D721Med (cell line): ENCODE results near the gene CBLB.

Experiments
- DNase-seq: peaks from one replicate; pipeline ENCODE4 v3.0.0; 2011; ENCODE audit warnings: low spot score; ENCODE audit not compliant: insufficient read length
- FAIRE-seq: peaks from 2 replicates; lab custom pipeline; 2011; peaks lifted over from hg19 to GRCh38; lab: Jason Lieb, UNC
- TF ChIP-seq, protein P1 (sequence below): IDR thresholded peaks from 2 replicates; pipeline ENCODE4 v1.5.1; 2012; ENCODE audit warnings: mild to moderate bottlenecking, control low read depth; ENCODE audit not compliant: insufficient read depth; ENCODE audit errors: missing control alignments

The CBLB gene

GRCh38 chr3:105888621-105889579 lies 20.1 kb upstream of the CBLB start:
- DNase-seq (no peak), FAIRE-seq (no peak)
- TF ChIP-seq, protein P1, sequence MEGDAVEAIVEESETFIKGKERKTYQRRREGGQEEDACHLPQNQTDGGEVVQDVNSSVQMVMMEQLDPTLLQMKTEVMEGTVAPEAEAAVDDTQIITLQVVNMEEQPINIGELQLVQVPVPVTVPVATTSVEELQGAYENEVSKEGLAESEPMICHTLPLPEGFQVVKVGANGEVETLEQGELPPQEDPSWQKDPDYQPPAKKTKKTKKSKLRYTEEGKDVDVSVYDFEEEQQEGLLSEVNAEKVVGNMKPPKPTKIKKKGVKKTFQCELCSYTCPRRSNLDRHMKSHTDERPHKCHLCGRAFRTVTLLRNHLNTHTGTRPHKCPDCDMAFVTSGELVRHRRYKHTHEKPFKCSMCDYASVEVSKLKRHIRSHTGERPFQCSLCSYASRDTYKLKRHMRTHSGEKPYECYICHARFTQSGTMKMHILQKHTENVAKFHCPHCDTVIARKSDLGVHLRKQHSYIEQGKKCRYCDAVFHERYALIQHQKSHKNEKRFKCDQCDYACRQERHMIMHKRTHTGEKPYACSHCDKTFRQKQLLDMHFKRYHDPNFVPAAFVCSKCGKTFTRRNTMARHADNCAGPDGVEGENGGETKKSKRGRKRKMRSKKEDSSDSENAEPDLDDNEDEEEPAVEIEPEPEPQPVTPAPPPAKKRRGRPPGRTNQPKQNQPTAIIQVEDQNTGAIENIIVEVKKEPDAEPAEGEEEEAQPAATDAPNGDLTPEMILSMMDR, result no peak

GRCh38 chr3:105885256-105885655 lies 16.4 kb upstream of the CBLB start:
- DNase-seq (no peak), FAIRE-seq (no peak)
- TF ChIP-seq, protein P1, result no peak

DNA sequence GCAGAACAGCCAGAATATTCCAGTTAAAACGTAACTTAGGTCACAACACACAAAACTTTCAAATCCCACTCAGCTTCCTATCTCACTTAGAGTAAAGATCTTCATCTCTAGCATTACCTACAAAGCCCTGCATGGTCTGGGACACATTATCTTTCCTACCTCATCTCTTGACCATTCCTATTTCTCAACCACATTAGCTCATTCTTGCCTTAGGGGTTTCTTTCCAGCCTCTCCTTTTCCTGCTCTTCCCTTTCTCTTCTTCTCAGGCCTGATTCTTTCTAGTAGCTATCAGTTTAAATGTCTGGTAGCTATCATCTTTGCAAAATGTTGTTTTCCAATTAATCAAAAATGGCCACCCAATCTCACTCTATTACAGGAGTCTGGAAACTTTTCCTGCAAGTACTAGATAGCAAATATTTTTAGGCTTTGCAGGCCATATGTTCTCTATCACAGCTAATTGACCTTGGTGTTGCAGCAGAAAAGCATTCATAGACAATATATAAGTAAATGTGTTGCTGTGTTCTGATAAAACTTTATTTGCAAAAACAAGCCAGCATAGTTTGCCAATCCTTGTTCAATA lies 15.1 kb upstream of the CBLB start:
- no peak for FAIRE-seq
- TF ChIP-seq, protein P1, result no peak
- DNase-seq, result no peak

DNA sequence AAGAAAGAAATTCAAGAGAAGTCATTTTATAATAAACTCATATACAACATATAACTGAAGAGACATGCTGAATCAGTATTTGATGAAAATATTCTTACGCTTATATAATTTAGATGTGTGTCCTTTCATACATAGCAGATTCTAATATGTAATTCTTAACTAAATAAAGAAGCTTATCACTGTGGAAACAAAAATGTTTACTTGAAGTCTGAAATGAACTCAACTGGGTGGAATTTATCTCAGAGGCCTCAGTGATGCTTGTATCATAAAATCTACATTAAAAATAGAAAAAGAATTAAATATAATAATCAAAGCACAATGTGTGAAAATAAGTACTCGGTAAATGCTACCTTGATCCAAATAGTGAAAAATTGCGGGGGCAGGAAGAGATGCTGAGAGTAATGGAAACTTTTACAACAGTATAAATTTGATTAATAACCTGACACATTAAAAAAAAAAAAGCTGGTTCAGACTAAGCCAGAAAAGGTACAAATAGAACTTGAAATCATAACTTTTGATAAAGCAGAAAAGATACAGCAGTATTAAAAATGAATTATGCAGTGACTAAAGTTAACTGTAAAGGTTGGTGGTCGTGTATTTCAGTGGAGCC lies 12.0 kb upstream of the CBLB start:
- no peak for FAIRE-seq
- DNase-seq, result no peak
- TF ChIP-seq, protein P1, result no peak

- FAIRE-seq (no peak), DNase-seq (no peak)
- TF ChIP-seq, protein P1, result no peak
Observed at GRCh38 chr3:105878061-105878460, 9.2 kb upstream of the CBLB start.

DNA sequence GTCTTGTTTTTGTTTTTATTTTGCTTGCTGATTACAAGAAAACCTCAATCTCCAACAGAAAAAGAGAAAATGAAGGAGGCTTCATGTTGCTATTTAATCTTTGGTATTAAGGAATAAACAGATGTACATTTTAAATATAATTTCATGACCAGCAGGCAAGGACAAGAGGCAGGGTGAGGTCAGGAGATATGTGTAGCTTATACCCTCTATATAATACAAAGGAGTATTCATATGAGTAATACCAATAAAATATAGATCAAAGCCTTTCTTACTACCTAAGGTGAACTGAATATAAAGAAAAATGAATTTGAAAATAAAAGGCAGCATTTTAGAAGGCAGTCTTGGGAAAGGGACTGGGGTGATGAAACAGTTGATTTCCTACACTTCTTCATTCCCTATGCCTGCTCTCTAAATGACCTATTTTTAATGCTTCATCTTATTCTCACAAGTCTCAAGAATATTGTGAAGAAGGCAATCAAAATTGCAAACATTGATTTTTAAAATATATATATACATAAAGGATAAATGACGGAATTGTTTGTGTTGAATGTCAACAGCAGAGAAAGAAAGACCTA lies 8.6 kb upstream of the CBLB start:
- TF ChIP-seq, protein P1, result no peak
- DNase-seq (no peak), FAIRE-seq (no peak)
